ENCODE results near the gene KCNQ1OT1. TPM values are rescaled to one million over a fixed set of nuclear protein-coding genes. Genes with fewer than 3 reads are reported as not detected.

Gene KCNQ1OT1
- total and polyA plus RNA-seq, 10 donors: 0.02 to 3.1 (median 1.7) TPM

- no peak for TF ChIP-seq CTCF (IDR thresholded peaks at IDR 0.05 in 8 of 11, conservative IDR thresholded peaks at IDR 0.05 in 3 of 11)
- TF ChIP-seq POLR2AphosphoS5 (IDR thresholded peaks at IDR 0.05): no peak
- TF ChIP-seq POLR2A (IDR thresholded peaks at IDR 0.05): no peak
- DNase-seq: no peak
- H3K36me3 ChIP-seq: peaks cover 0 to 9% (median 0%) of the 10 kb centered on the region in 6 donors
- no peaks in the 10 kb centered on the region for H3K27me3 ChIP-seq (replicated peaks in 1 of 7)
- H3K4me1 ChIP-seq: no peaks in the 10 kb centered on the region
- 59 to 78% (median 61%) methylated on average over 3 of the region's 3 CpGs for WGBS, 5 donors
- H3K9me3 ChIP-seq: peaks cover 0 to 37% (median 20%) of the 10 kb centered on the region in 8 donors
- H3K27ac ChIP-seq: no peak overlapping the region
- intact Hi-C loops (cut with DNase I; ENCODE audit: low total_unique reads): no loop called here
- H3K4me3 ChIP-seq: no peak overlapping the region
Observed at GRCh38 chr11:2625183-2625582, 74.6 kb downstream of the KCNQ1OT1 start.

GRCh38 chr11:2621894-2622293 is 77.9 kb downstream of the KCNQ1OT1 start:
- Histone ChIP-seq H3K36me3 (peaks cover 0 to 10% (median 0%) of the 10 kb centered on the region in 6 donors), H3K4me3 (no peak overlapping the region), H3K27ac (peak overlapping the region in 1 of 8 donors; percentile 27), H3K27me3 (replicated peaks in 1 of 7) (no peaks in the 10 kb centered on the region), H3K4me1 (no peaks in the 10 kb centered on the region), H3K9me3 (peaks cover 0 to 8% (median 0%) of the 10 kb centered on the region in 8 donors)
- 22 to 56% (median 28%) methylated on average over 3 of the region's 3 CpGs for WGBS, 5 donors
- intact Hi-C loops (cut with DNase I; ENCODE audit: low total_unique reads): no loop called here
- no peak for DNase-seq
- TF ChIP-seq POLR2A (IDR thresholded peaks at IDR 0.05): no peak
- no peak for TF ChIP-seq POLR2AphosphoS5 (IDR thresholded peaks at IDR 0.05)
- TF ChIP-seq CTCF (IDR thresholded peaks at IDR 0.05 in 8 of 11, conservative IDR thresholded peaks at IDR 0.05 in 3 of 11): no peak

- DNase-seq: no peak
- Histone ChIP-seq H3K36me3 (peaks cover 0 to 10% (median 0%) of the 10 kb centered on the region in 6 donors), H3K27me3 (replicated peaks in 1 of 7) (no peaks in the 10 kb centered on the region), H3K4me1 (no peaks in the 10 kb centered on the region), H3K27ac (no peak overlapping the region), H3K9me3 (peaks cover 6 to 40% (median 30%) of the 10 kb centered on the region in 8 donors), H3K4me3 (no peak overlapping the region)
- 84 to 92% (median 90%) methylated on average over 4 of the region's 4 CpGs for WGBS, 5 donors
- intact Hi-C loops (cut with DNase I; ENCODE audit: low total_unique reads): no loop called here
- TF ChIP-seq POLR2A (IDR thresholded peaks at IDR 0.05) (no peak), POLR2AphosphoS5 (IDR thresholded peaks at IDR 0.05) (no peak), CTCF (IDR thresholded peaks at IDR 0.05 in 8 of 11, conservative IDR thresholded peaks at IDR 0.05 in 3 of 11) (no peak)
Observed at GRCh38 chr11:2612884-2613571, 86.8 kb downstream of the KCNQ1OT1 start.

GRCh38 chr11:2609345-2609744 is 90.4 kb downstream of the KCNQ1OT1 start:
- Histone ChIP-seq H3K4me3 (no peak overlapping the region), H3K9me3 (peaks cover 6 to 42% (median 30%) of the 10 kb centered on the region in 8 donors), H3K36me3 (peaks cover 0 to 10% (median 0%) of the 10 kb centered on the region in 6 donors), H3K27ac (no peak overlapping the region), H3K27me3 (replicated peaks in 1 of 7) (no peaks in the 10 kb centered on the region), H3K4me1 (no peaks in the 10 kb centered on the region)
- intact Hi-C loops (cut with DNase I; ENCODE audit: low total_unique reads): no loop called here
- no peak for DNase-seq
- WGBS, 5 donors: 87 to 94% (median 91%) methylated on average over 2 of the region's 2 CpGs
- TF ChIP-seq POLR2AphosphoS5 (IDR thresholded peaks at IDR 0.05) (no peak), CTCF (IDR thresholded peaks at IDR 0.05 in 8 of 11, conservative IDR thresholded peaks at IDR 0.05 in 3 of 11) (no peak), POLR2A (IDR thresholded peaks at IDR 0.05) (no peak)
